Caco-2 (cell line): ENCODE results near the gene SCAF8. TPM values are rescaled to one million over a fixed set of nuclear protein-coding genes. Genes with fewer than 3 reads are reported as not detected.

Experiments
- BruUV-seq: library from RNA; stranded (reverse); fragments of 400-500 nt; replicated peaks from 2 replicates; lab custom pipeline; 2021; lab: Mats Ljungman, UMichigan
- CTCF ChIA-PET: fragments of 300-600 bp; sonication (Branson Sonifier 250); formaldehyde crosslinking; loops from one replicate; lab custom pipeline; 2022; ENCODE audit warnings: antibody characterized with exemption; lab: Charles Lee
- POLR2A ChIA-PET: fragments of 300-600 bp; sonication (Branson Sonifier 250); formaldehyde crosslinking; loops from one replicate; lab custom pipeline; 2022; ENCODE audit warnings: antibody characterized with exemption; lab: Charles Lee
- DNase-seq, 2 experiments: peaks; one replicate each; pipeline versions ENCODE4 v3.0.0 to v3.0.0-alpha.2; 2020 to 2022
- H3K27me3 ChIP-seq: replicated peaks from 2 replicates; pipeline ENCODE4 v1.6.0; 2011; ENCODE audit warnings: low read length; ENCODE audit not compliant: control insufficient read depth, insufficient read depth
- H3K36me3 ChIP-seq: 2 replicates; pipeline ENCODE4 v1.5.1; 2011; ENCODE audit warnings: low read length; ENCODE audit not compliant: control insufficient read depth, insufficient read depth
- H3K4me1 ChIP-seq: fragments of 250-450 bp; sonication (Bioruptor Pico); 2 replicates; pipeline ENCODE4 v1.5.1; 2020; ENCODE audit warnings: mild to moderate bottlenecking
- H3K4me3 ChIP-seq: 2 replicates; pipeline ENCODE4 v1.5.1; 2011; ENCODE audit warnings: low read depth, mild to moderate bottlenecking, control low read depth, low read length
- H3K9me3 ChIP-seq: fragments of 250-450 bp; sonication (Bioruptor Pico); 2 replicates; pipeline ENCODE4 v1.5.1; 2020; ENCODE audit warnings: mild to moderate bottlenecking, moderate library complexity
- H3K27ac Mint-ChIP-seq: one replicate; pipeline ENCODE4 v1.8.0; 2022; ENCODE audit warnings: mixed read lengths; ENCODE audit not compliant: unreplicated experiment
- H3K27me3 Mint-ChIP-seq: one replicate; pipeline ENCODE4 v1.8.0; 2022; ENCODE audit warnings: mixed read lengths; ENCODE audit not compliant: insufficient read depth, unreplicated experiment
- H3K36me3 Mint-ChIP-seq: one replicate; pipeline ENCODE4 v1.8.0; 2022; ENCODE audit warnings: mild to moderate bottlenecking, mixed read lengths; ENCODE audit not compliant: insufficient read depth, unreplicated experiment
- H3K4me1 Mint-ChIP-seq: one replicate; pipeline ENCODE4 v1.8.0; 2022; ENCODE audit warnings: low read depth, mixed read lengths; ENCODE audit not compliant: unreplicated experiment
- H3K4me3 Mint-ChIP-seq: one replicate; pipeline ENCODE4 v1.8.0; 2022; ENCODE audit warnings: mild to moderate bottlenecking, moderate library complexity, mixed read lengths; ENCODE audit not compliant: unreplicated experiment
- H3K9me3 Mint-ChIP-seq: one replicate; pipeline ENCODE4 v1.8.0; 2022; ENCODE audit warnings: mixed read lengths; ENCODE audit not compliant: unreplicated experiment
- intact Hi-C: fragments of 100-400 bp; cut with micrococcal nuclease; formaldehyde crosslinking; loops from one replicate; pipeline ENCODE4 v1.10.0; 2022; ENCODE audit not compliant: unreplicated experiment
- total RNA-seq: library from RNA; stranded (reverse); gene quantifications from 2 replicates; pipeline ENCODE4 v1.2.3, GENCODE V29; 2022
- TF ChIP-seq, protein P1 (sequence below), 2 experiments: fragments of 200-600 bp in 1 of 2; IDR thresholded peaks; 1 replicate in 1 of 2; 2 replicates in 1 of 2; pipeline versions ENCODE4 v1.5.1 to v1.8.0; 2011 to 2022; ENCODE audit warnings: antibody characterized with exemption in 1 of 2, control low read depth in 1 of 2, inconsistent platforms in 1 of 2, low read depth in 1 of 2, low read length in 1 of 2, mild to moderate bottlenecking in 1 of 2, moderate library complexity in 1 of 2; ENCODE audit not compliant: insufficient read depth in 1 of 2, severe bottlenecking in 1 of 2, unreplicated experiment in 1 of 2

SCAF8 gene
- total RNA-seq, 1 experiment from 2014 or later = 45.2 TPM

DNA sequence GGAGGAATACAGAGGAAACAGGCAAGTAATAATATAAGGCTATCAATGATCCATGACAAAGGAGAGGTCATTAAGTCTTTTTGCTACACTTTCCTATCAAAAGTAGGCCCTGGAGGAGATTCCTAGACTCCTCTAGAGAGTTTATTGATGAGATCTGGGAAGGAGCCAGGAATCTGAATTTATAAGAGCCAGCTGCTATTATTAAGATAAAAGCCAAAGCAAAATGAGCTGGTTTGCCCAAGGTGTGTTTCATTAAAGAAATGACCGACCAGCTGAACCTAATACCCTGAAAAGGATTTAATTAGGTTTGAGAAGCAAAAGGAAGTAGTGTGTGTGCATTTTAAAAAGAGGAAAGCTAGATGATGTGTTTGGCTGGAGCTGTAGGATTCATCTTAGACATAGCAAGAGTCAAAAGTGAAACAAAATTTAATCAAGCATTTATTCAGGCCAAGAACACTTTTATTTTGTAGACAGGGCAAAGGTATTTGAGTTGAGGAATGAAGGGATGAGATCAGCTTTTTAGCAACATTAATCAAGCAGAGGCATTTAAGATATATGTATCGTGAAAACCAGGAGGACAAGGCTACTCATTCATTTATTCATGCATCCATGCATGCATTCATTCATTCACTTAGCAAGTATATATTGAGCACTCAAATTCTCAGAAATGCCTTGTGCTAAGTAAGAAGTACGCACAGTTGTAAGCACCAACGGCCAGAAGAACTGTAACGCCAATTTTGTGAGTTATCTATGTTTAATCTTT lies 43.5 kb upstream of the SCAF8 start:
- Mint-ChIP-seq H3K4me1 (no peaks in the 10 kb centered on the region), H3K36me3 (no peaks in the 10 kb centered on the region), H3K9me3 (no peaks in the 10 kb centered on the region), H3K27me3 (no peaks in the 10 kb centered on the region), H3K4me3 (no peak overlapping the region), H3K27ac (no peak overlapping the region)
- POLR2A ChIA-PET = no interaction called here
- Histone ChIP-seq H3K9me3 (no peaks in the 10 kb centered on the region), H3K4me3 (no peak overlapping the region), H3K27me3 (no peaks in the 10 kb centered on the region), H3K4me1 (no peaks in the 10 kb centered on the region), H3K36me3 (no peaks in the 10 kb centered on the region)
- TF ChIP-seq, protein P1, sequence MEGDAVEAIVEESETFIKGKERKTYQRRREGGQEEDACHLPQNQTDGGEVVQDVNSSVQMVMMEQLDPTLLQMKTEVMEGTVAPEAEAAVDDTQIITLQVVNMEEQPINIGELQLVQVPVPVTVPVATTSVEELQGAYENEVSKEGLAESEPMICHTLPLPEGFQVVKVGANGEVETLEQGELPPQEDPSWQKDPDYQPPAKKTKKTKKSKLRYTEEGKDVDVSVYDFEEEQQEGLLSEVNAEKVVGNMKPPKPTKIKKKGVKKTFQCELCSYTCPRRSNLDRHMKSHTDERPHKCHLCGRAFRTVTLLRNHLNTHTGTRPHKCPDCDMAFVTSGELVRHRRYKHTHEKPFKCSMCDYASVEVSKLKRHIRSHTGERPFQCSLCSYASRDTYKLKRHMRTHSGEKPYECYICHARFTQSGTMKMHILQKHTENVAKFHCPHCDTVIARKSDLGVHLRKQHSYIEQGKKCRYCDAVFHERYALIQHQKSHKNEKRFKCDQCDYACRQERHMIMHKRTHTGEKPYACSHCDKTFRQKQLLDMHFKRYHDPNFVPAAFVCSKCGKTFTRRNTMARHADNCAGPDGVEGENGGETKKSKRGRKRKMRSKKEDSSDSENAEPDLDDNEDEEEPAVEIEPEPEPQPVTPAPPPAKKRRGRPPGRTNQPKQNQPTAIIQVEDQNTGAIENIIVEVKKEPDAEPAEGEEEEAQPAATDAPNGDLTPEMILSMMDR (IDR thresholded peaks at IDR 0.05; ENCODE audit: insufficient read depth in 1 of 2, low read depth in 1 of 2, low read length in 1 of 2, severe bottlenecking in 1 of 2, unreplicated experiment in 1 of 2) = no peak
- BruUV-seq = no TSS peak
- intact Hi-C loops = no loop called here
- CTCF ChIA-PET = interaction anchor here (1.3 kb wide), 1 partner anchor 14 kb away, joined by 4 read pairs; no protein-coding TSS in a partner anchor
- no peak for DNase-seq

DNA sequence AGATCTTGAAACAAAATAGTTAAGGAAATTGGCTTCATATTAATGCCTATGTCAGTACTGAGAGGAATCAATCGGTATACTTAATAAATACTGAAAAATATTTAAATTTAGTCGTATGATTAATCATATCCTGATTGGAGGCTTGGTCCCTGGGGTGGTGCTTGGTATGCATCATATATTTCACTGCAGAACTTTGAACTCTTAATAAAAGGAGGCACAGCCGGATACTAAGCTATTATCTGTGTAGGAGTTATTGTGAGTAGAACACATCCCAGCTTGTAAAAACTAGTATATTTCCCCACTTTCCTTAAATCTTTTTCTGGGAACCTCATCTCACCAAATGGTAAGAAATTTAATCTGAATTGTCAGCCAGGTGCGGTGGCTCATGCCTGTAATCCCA lies 42.4 kb upstream of the SCAF8 start:
- H3K27ac Mint-ChIP-seq = no peak overlapping the region

DNA sequence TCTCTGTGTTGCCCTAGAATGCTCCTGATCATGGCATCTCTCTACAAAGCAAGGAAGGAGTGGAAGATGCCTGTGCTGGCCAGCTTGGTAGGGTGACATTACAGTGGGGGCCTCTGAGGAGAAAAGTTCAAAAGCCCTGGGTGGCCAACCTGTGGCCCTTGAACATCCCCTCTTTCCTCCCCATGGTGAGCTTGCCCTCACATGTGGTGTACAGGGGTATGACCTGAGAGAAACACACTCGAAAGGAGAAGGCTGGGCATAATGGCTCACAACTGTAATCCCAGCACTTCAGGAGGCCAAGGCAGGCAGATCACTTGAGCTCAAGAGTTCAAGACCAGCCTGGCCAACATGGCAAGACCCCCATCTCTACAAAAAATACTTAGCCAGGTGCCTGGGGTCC lies 36.6 kb upstream of the SCAF8 start:
- intact Hi-C loops = no loop called here
- CTCF ChIA-PET = no interaction called here

More for the DNA sequence above, 42.4 kb upstream of the SCAF8 start:
- POLR2A ChIA-PET = no interaction called here
- Histone ChIP-seq H3K4me1 (no peaks in the 10 kb centered on the region), H3K4me3 (no peak overlapping the region), H3K9me3 (no peaks in the 10 kb centered on the region), H3K36me3 (no peaks in the 10 kb centered on the region), H3K27me3 (no peaks in the 10 kb centered on the region)
- no TSS peak for BruUV-seq
- CTCF ChIA-PET = interaction anchor here (1.2 kb wide), 1 partner anchor 15 kb away, joined by 3 read pairs; no protein-coding TSS in a partner anchor
- H3K27me3 Mint-ChIP-seq = no peaks in the 10 kb centered on the region
- DNase-seq = no peak
- H3K4me3 Mint-ChIP-seq = no peak overlapping the region
- intact Hi-C loops = no loop called here
- H3K36me3 Mint-ChIP-seq = no peaks in the 10 kb centered on the region
- TF ChIP-seq, protein P1 (IDR thresholded peaks at IDR 0.05; ENCODE audit: insufficient read depth in 1 of 2, low read depth in 1 of 2, low read length in 1 of 2, severe bottlenecking in 1 of 2, unreplicated experiment in 1 of 2) = no peak
- H3K9me3 Mint-ChIP-seq = no peaks in the 10 kb centered on the region
- H3K4me1 Mint-ChIP-seq = no peaks in the 10 kb centered on the region

More for the DNA sequence above, 36.6 kb upstream of the SCAF8 start:
- no peak overlapping the region for H3K4me3 ChIP-seq
- H3K9me3 Mint-ChIP-seq = no peaks in the 10 kb centered on the region
- no peaks in the 10 kb centered on the region for H3K36me3 Mint-ChIP-seq
- peaks cover under 1% of the 10 kb centered on the region for H3K27me3 Mint-ChIP-seq
- H3K4me1 Mint-ChIP-seq = no peaks in the 10 kb centered on the region
- H3K4me3 Mint-ChIP-seq = no peak overlapping the region
- no peaks in the 10 kb centered on the region for H3K4me1 ChIP-seq
- no peak for DNase-seq
- no peaks in the 10 kb centered on the region for H3K27me3 ChIP-seq
- no peak overlapping the region for H3K27ac Mint-ChIP-seq
- H3K9me3 ChIP-seq = no peaks in the 10 kb centered on the region
- no TSS peak for BruUV-seq
- POLR2A ChIA-PET = no interaction called here
- H3K36me3 ChIP-seq = no peaks in the 10 kb centered on the region
- TF ChIP-seq, protein P1 (IDR thresholded peaks at IDR 0.05; ENCODE audit: insufficient read depth in 1 of 2, low read depth in 1 of 2, low read length in 1 of 2, severe bottlenecking in 1 of 2, unreplicated experiment in 1 of 2) = no peak
